GM21390 (cell line): Measurements from ENCODE around the gene PRICKLE3.
A peak's percentile ranks its signal among the peaks of the same experiment; 100 is the strongest.
"Not testable (repeated sequence)": the region's sequence is repeated elsewhere in the genome, so short reads cannot be mapped to it uniquely, and the experiment has no call there.

ENCODE experiments used
- ATAC-seq: cut with Tn5 transposase; IDR thresholded peaks from one replicate; pipeline ENCODE4 v1.9.1; 2021; ENCODE audit not compliant: unreplicated experiment

PRICKLE3 gene

DNA sequence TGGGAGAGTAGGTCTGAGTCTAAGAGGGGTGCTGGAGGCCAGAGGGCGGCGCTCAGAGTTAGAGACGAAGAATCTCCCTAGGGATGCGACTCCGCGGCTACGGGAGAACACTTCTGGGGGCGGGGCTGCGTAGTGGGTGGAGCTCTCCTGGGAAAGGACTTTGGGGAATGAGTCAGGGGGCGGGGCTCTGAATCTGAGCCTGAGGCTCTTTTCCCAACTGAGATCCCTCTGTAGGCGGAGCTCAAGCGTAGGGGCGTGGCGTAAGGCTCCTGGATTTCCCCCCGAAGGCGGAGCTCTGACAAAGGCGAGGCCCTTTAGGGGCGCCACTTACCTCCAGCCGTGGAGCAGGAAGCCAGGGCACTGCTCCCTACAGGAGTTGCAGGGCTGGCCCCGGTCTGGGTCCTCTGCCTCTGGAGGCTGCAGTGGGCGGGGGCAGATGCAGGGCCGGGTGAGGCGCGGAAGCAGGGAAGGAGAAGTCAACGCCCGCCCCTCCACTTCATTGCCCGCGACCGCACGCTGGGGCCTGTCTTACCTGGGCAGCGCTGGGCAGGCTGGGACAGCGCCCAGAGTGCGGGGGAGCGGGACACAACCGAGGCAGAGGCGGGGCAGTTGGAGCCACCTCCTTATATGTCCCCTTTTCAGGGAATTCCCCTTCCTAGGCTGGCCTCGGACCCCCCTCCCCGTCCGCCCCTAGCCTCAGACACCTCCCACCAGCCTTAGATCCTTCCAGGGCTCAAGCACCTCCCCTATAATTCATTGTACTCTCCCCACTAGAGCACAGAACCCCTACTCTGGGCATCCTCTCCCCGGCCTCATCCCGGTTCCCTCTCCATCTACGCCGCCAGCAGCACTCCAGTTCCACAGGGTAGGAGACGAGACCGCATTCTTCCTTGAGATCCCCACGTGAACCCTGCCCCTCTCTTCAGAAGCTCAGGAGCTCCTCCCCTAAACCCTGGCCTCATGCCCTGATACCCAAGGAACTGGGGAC is 1.6 kb downstream of the PRICKLE3 start:
- peak; percentile 42 for ATAC-seq

DNA sequence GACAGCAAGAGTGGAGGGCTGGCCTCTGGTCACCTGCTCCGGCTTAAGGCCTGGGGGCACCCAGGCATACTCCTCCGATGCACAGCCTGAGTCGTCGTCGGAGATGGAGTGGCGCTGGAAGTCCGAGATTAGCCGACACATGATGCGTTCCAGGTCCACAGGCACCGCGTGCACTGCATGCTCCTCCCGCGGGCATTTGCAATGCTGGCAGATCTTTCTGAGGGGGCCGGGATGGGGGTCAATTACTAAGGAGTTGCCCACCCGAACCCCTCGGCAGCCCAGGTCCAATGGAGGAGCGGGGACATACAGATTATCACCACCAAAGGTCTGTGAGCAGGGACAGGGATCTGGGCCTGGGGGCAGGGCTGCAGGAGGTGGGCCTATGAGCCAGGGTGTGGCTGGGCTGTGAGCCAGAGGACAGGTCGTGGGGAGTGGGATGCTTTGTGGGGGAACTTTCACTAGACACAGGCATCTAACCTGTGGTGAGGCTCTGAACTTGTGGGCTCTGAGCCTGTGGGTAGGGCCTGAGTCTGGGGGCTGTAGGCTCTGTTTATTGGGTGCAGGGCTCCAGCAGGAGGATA is 2.4 kb downstream of the PRICKLE3 start:
- ATAC-seq: no peak

DNA sequence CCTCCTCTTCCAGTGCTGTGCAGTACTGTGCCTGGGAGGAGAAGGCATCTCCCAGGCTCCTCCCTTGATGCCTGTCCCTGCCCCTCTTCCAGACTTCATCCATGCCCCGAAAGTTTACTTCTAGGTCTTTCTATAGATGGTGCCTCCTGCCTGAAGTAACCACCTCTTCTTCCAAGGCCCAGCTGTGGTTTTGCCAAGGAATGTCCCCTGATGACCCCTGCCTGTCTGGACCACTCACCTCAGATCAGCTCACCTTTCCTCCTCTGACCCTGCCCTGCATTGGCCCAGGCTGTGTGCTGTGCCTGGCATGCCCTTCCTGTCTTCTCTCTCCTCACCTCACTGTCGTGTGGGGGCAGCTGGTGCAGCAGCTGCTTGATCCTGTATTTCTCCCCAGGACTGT is 6.8 kb downstream of the PRICKLE3 start:
- ATAC-seq: no peak

DNA sequence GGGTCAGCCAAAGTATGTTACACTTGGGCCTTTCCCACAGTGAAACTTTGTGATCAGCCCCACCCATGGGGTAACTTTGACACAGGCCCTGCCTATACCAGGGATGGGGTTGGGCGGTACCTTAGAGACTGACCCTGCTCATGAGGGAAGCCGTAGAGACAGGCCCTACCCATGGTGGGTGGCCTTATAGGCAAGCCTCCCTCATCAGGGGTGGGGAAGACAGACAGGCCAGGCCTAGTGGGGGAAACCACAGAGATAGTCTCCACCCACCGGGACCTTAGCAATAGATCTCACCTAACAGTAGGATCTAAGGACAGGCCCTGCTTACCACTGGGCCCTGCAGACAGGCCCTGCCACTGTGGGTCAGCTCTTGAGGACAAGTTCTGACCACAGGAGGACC is 7.6 kb downstream of the PRICKLE3 start:
- ATAC-seq: no peak

DNA sequence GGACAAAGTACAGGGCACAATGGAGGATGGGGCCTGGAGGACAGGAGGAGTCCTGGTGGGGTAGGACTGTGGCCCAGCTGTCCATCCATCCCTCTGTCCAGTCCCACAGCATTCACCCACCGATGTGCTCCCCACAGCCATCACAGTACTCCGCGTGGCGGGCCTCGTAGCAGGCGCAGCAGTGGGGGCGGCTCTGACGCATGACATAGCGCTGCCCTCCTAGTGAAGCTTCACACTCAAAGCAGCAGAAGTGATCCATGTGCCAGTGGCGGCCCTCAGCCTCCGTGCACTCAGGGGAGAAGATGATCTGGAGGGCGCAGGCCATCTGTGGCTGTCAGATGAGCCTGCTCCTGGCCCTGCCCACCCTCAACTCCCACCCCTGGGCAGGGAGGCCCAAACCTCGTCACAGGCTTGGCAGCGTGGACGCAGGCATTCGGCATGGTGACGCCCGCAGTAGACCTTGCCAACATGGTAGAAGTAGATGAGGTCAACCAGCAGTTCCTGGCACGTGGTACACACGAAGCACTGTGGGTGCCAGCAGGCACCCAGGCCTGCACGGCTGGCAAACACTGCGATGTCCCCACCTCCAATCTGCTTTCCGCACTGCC is 8.2 kb downstream of the PRICKLE3 start:
- ATAC-seq: no peak

DNA sequence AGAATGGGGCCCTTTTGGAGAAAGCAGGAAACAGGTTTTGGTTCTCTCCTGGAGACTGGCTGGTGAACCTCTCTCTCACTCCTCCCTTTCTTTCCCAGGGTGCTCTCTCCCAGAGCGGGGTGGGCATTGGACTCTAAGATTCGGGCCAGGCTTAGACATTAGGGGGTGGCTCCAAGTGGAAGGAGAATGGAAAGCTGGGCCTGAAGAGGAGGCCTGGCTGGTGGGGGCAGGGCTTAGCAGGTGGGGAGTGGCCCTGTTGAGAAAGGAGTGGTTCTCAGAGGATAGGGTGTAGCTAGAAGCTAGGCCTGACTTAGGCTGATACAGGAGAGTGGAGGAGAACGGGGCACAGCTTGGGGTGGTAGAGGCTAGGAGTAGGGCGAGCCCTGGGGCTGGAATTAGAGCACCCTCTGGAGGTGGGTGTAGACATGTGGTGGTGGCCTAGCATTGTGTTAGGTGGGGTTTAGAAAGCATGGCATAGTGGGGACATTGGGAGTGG is 8.8 kb downstream of the PRICKLE3 start:
- ATAC-seq: no peak

DNA sequence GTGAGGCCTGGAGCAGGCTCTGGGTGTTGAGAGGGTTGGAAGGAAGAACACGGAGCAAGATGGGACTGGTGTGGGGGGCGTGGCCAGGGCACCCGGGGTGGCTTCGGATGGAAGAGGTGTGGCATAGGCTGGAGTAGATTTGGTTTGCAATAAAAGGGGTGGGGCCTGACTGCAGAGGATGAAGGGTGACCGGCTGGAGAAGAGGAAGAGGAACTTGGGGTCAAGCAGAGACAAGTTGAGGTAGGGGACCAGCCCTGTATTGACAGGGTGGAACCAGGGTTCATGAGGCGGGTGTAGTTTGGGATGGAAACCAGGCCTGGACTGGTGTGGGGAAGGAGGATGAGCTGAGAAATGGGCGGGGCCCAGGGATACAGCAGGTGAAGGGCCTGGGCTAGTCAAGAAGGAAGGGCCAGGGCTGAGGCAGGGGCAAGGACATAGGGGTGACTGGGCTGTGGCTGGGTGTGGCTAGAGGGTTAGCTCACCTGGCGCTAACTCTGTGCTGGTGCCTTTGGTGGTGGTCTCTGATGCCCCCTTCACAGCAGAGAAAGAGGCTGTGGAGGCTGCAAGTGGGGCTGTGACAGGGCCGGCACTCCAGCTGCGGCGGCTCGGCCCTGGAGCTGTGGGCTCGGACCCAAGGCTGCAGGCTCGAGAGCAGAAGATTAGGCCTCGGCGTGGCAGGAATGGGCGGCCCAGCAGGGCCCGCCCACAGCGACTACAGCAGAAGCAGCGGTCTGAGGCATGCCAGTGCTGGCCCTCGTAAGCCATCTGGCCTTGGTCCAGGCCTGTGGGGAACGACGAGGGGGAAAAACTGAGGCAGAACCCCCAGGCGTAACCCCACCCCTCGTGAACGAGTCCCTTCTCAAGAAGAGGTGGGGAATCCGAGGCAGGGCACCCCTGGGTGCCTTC is 9.5 kb downstream of the PRICKLE3 start:
- no peak for ATAC-seq

DNA sequence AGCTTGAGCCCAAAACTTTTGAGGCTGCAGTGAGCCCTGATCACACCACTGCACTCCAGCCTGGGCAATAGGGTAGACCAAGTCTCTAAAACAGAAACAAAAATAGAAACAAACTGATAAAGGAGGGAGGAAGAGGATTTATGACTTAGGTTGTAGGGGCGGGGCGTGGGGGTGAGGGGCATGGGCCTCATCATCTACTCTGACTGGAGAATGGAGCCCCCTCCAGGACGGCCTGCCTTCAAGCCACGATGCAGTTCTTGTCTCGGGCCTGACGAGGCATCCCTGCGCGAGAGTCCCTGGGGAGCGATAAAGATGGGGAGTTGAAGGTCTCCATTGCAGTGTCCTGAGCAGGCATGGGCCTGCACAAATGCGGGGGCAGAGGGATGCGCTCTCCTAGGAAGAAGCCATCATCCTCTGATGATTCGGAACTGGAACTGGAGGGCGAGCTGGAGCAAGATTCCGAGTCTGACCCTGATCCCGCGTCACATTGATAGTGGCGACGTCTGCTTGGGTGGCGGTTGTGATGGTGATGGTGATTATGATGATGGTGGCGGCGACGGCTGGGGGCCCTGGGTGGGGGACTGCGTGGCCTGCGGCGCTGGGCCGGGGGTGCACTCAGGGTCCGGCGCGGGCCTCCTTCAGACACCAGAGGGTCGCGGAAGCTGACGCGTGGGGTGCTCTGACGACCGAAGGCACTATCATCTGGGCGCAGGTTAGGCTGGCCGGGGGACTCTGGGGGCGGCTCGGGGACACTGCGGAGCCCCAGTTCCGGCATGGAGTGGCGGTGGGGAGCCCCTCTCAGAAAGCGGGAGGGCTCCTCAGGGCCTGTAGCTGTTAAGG is 10.5 kb downstream of the PRICKLE3 start:
- no peak for ATAC-seq

DNA sequence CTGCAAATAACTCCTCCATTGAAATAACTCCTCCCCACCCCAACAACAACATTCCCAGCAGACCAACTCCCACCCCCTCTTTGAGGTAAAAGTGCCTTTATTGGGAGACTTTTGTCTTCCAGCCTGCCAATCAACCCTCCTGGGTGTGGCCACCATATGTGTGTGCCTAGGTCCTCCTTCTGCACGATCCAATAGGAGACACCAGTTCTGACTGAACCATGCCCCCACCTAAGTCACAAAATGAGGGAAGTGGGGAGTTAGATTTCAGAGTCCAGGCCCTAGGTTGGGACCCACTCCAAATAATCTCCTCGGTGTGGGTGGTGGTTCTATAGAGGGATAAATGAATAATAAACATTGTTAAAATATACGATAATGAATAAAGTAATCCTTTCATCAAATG is 11.4 kb downstream of the PRICKLE3 start:
- no peak for ATAC-seq

DNA sequence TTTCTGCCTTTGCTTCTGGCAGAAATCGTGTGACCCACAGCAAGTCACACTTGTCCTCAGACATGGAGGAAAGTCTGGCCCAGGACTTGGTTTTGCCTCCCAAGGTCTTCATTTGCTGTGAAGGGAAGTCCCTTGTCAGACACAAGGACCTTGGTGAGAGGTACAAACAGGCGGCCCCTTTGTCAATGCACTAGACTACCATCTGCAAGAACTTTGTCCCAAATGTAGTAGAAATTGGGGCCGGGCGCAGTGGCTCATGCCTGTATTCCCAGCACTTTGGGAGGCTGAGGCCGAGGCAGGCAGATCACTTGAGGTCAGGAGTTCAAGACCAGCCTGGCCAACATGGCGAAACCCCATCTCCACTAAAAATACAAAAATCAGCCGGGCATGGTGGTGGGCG is 12.6 kb downstream of the PRICKLE3 start:
- ATAC-seq: not testable (repeated sequence)

DNA sequence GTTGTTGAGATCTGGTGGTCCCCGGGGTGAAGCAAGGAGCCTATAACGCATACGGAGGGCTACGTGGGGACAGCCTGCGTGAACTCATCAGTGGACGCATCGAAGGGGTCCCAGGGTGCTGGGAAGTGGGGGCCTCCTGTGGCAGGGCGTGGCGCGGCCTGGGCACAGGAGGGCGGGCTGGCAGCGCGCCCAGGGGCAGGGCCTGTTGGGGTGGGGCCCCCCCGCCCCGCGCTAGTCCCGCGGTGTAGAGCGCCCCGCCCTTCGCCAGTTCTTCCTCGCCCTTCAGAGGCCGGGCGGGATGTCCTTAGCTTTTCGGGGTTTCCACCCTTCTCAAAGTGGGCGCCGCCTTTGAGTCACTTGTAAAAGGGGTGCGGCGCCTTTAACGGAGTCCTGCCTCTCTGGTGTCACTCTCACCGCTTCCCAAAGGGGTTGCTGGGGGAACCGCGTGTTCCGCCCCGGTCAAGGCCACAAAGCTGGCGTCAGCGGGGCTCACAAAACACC is 13.8 kb downstream of the PRICKLE3 start:
- peak; percentile 72 for ATAC-seq

DNA sequence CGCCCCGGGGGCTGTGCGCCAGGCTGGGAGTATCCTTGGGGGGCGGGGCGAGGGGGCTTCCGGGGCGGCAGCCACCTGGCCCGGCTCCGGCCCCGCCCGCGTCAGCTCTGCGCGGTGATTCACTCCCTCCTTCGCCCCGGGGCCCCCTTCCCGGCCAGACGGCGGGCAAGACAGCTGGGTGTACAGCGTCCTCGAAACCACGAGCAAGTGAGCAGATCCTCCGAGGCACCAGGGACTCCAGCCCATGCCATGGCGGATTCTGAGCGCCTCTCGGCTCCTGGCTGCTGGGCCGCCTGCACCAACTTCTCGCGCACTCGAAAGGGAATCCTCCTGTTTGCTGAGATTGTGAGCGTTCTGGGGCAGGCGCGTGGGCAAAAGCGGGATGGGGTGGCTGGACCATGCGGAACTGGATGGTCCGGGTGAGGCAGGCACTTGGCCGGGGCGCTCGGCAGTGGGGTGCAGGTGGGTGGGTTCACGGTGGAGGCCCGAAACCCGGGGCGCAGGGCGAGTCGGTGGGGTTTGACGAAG is 14.4 kb downstream of the PRICKLE3 start, which contains the start of gene PLP2:
Gene PLP2, plus strand, starts transcription at position 147 of the 528 bp plus-strand sequence. Its CDS starts 103 bp downstream, at position 250.
- ATAC-seq: peak; percentile 27

DNA sequence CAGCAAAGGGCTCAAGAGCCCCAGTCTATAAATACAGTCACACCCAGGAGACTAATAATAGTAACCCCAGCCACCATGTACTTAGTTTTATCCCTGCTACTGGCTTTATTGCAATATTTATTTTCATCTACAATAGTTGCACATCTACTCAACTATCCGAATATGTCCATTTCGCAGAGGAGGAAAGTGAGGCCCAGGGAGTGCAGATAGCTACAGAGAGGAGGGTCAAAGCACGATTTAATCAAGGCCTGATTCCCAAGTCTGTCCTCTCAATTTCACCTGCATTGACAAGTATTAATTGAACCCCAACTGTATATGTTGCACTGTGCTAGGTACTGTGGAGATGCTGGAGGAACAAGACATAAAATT is 18.4 kb downstream of the PRICKLE3 start:
- ATAC-seq: no peak

DNA sequence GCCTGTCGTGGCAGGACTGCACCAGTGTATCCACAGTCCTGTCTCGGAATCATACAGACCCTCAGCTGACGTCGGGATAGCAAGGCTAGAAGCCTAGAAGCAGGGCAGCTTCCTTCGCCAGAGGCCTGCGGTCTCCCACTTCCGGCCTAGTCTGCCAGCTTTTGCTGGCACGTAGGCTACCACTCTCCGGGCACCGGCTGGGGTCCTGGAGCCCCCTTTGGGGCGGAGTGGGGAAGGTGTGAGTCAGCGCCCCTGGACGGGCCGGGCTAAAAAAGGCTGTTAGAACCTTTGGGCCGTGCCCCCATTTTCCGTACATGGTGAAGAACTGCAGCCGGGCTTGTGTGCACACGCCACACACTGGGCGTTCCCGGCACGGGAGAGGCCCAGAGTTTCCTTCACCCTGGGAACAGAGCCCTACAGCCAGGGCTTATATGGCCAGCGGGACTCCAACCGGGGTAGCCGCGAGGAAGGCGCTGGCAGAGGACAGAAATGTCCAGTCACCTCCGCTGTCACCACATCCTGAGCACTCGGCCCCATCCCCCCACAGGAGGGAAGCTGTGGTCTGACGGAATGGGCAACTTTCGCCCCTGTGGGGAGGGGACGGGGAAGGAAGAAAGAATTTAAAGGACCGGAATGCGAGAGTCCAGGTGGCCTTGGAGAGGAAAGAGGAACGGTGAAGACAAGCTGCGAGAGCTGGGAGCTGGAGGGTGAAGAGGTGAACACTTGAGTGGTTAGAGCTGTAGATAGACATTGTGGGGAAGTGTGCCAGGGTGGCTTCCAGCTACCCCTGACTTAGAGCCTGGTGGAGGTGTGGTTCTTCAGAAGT is 19.0 kb downstream of the PRICKLE3 start:
- ATAC-seq: peak; percentile 24

DNA sequence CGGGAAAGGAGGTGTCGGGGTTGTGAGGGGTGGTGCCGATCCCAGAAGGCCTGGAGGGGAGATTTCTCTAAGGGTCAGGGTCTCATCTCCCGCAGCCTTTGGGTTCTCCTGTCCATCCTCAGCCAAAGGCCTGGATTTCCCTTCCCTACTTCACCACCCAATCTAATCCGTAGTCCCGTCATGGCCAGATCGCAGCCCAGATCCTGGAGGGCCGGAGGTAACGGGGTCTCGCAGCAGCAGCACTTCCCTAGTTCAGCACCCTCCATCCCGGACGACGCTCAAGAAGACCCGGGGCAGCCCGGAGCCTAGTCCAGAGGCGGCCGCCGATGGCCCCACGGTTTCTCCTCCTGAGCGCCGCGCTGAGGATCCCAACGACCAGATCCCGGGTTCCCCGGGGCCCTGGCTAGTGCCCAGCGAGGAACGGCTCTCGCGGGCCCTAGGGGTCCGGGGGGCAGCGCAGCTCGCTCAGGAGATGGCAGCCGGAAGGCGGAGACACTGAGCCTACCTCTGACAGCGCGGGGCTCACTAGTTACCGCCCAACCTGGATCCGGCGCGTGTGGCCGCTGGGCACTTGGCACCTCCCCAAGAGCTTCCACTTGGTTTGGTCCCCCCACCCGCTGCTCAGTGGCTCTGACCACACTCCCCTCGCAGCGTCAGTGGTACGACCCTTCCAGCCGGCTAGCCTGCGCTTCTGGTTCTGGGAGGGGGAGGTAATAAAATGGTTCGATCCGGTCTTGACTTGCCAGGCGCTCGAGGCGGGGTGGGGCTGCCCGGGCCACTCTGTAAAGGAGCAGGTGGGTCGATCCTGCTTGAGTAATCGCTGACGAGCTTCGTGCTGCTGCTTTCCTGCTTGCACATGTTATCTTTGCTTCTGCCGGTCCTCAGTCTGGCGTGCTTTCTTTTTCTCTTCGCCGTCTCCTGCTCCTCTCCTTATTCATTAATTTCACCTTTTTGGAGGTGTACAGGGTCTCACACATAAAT is 20.0 kb downstream of the PRICKLE3 start:
- peak; percentile 31 for ATAC-seq

DNA sequence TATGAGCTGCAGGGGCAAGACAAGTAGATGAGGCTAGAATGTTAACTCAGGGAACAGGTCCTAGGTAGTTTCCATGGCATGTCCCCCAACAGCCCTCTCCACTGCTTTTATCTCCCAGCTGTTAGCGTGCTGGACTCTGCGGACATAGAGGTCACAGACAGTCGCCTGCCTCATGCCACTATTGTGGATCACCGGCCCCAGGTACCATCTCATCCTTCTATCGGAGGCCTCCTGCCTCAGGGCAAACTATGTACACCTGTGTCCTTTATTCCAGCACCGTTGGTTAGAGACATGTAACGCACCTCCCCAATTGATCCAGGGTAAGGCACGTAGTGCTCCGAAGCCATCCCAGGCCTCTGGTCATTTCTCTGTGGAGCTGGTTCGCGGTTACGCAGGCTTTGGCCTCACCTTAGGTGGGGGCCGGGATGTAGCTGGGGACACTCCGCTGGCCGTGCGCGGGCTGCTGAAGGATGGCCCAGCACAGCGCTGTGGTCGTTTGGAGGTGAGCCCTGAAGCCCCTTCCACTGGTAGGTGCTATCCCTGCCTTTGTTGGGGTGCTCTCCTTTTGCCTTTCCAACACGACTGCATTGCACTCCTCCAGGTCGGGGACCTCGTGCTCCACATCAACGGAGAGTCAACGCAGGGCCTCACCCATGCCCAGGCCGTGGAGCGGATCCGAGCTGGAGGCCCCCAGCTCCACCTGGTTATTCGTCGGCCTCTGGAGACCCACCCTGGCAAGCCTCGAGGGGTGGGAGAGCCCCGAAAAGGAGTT is 21.4 kb downstream of the PRICKLE3 start:
- ATAC-seq: no peak
